C4-2B (cell line): ENCODE measurements around the gene CLPX.

ENCODE experiments used
- ZFX ChIP-seq: fragments of 450-650 bp; IDR thresholded peaks from 2 replicates; pipeline ENCODE4 v1.6.1; 2017
- TF ChIP-seq, protein P1 (sequence below): fragments of 450-650 bp; conservative IDR thresholded peaks from 2 replicates; pipeline ENCODE4 v1.5.1; 2017; ENCODE audit warnings: mild to moderate bottlenecking

DNA sequence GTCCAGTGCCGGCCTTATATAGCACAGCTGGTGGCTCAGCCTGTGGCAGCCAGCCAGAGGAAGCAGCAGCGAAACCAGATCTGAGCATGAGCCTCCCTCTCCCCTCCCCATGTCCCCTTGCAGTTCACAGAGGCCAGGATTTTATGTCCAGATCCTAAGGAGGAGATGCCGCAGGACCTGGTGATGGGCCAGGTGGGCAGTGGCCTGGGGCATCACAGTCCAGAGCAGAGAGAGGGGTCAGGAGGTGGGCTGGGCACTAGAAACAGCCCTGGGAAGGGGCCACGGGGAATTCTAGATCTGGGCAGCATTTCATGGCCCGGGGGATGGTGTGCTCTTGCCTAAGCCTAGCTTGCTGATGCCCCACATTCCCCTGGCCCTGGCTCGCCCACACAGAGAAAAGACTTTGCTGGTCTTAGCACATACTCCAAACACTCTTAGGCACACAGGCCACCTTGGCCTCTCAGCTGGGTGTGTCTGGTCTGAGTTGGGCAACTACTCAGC is 26.4 kb upstream of the CLPX start:
- TF ChIP-seq, protein P1, sequence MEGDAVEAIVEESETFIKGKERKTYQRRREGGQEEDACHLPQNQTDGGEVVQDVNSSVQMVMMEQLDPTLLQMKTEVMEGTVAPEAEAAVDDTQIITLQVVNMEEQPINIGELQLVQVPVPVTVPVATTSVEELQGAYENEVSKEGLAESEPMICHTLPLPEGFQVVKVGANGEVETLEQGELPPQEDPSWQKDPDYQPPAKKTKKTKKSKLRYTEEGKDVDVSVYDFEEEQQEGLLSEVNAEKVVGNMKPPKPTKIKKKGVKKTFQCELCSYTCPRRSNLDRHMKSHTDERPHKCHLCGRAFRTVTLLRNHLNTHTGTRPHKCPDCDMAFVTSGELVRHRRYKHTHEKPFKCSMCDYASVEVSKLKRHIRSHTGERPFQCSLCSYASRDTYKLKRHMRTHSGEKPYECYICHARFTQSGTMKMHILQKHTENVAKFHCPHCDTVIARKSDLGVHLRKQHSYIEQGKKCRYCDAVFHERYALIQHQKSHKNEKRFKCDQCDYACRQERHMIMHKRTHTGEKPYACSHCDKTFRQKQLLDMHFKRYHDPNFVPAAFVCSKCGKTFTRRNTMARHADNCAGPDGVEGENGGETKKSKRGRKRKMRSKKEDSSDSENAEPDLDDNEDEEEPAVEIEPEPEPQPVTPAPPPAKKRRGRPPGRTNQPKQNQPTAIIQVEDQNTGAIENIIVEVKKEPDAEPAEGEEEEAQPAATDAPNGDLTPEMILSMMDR, result no peak
- TF ChIP-seq ZFX, result no peak
